Hematopoietic multipotent progenitor cell (in vitro differentiated cells): Measurements from ENCODE around the gene CEMIP. TPM values are rescaled to one million over a fixed set of nuclear protein-coding genes. Genes with fewer than 3 reads are reported as not detected.
A peak's percentile ranks its signal among the peaks of the same experiment; 100 is the strongest.
"Not testable (repeated sequence)": the region's sequence is repeated elsewhere in the genome, so short reads cannot be mapped to it uniquely, and the experiment has no call there.

Experiments
- DNase-seq, 3 donors: peaks; one replicate each; pipeline ENCODE4 v3.0.0-alpha.2; 2011 to 2015; ENCODE audit warnings: low read depth in 2 of 3, low spot score in 2 of 3
- total RNA-seq: library from RNA; depleted of rRNA; stranded (reverse); fragments of >200 nt; gene quantifications from one replicate; pipeline ENCODE4 v1.2.3, GENCODE V29; 2012

Gene CEMIP
- total RNA-seq, 1 donor: under 0.01 TPM

GRCh38 chr15:80758130-80758745, 20.9 kb upstream of the CEMIP start:
- peak in 1 of 3 donors; percentile 67 for DNase-seq

DNA sequence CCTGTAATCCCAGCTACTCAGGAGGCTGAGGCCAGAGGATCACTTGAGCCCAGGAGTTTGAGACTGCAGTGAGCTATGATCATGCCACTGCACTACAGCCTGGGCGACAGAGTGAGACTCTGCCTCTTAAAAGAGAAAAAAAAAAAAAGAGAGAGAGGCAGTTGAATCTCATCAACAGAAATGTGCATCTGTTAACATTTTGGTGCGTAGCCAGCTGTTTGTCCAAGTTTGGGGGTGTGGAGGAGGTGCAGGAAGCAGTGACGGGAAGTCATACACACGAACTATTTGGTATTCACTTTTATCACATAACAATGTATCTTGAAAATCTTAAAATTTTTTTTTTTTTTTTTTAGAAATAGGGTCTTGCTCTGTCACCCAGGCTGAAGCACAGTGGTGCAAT, 18.2 kb upstream of the CEMIP start:
- peak in 1 of 3 donors; percentile 88 for DNase-seq

DNA sequence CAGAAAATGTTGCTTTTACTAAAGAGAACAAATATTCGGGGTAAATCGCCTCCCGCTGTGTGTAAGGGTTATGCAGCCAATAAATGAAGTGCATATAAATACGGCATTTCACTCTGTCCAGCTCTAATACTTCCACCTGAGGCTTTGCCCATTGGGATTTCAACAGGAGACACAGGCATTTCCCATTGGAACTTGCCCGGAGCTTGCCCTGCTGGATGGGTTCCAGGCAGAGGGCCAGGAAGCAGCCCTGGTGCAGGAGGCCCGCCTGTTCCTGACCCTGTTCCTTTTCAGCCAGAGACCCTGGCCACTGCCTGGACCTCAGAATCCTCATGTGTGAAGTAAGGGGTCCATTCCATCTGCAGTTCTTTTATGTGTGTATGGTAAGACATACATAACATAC, 17.4 kb upstream of the CEMIP start:
- no peak for DNase-seq

GRCh38 chr15:80763235-80763634, 15.9 kb upstream of the CEMIP start:
- DNase-seq: not testable (repeated sequence)

GRCh38 chr15:80764535-80764934, 14.6 kb upstream of the CEMIP start:
- DNase-seq: no peak

GRCh38 chr15:80766275-80766674, 12.9 kb upstream of the CEMIP start:
- DNase-seq: no peak

- DNase-seq: no peak
Observed at GRCh38 chr15:80768158-80768557, 11.0 kb upstream of the CEMIP start.

GRCh38 chr15:80769153-80769828, 9.9 kb upstream of the CEMIP start:
- no peak for DNase-seq

DNA sequence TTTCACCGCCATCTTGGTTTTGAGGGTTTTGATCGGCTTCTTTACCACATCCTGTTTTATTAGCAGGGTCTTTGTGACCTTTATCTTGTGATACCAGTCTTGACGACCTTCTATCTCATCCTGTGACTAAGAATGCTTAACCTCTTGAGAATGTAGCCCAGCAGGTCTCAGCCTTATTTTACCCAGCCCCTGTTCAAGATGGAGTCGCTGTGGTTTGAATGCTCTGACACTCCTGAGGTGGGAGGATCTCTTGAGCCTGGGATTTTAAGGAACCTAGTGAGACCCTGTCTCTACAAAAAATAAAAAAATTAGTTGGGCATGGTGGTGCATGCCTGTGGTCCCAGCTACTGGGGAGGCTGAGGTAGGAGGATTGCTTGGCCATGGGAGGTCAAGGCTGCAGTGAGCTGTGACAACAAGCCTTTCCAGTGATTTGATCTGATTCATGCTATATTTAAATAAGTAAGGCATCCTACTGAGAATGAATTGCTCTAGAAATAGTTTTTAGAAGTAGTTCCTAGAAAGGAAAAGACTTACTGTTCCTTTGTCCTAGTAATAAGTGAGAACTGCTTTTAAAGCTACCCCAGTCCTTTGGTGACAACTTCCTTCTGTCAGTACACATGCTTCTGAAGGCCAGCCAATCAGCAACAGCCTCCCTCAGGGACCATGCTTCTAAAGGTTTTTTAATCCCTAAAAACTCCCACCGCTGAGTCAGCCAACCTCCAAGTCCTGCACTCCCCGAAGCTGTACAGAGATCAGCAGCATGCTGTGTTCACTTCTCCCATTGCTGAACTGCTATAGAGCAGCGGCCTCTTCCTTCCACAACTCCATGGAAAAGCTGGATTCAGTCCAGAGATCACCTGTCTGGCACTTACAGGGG, 9.1 kb upstream of the CEMIP start:
- no peak for DNase-seq

DNA sequence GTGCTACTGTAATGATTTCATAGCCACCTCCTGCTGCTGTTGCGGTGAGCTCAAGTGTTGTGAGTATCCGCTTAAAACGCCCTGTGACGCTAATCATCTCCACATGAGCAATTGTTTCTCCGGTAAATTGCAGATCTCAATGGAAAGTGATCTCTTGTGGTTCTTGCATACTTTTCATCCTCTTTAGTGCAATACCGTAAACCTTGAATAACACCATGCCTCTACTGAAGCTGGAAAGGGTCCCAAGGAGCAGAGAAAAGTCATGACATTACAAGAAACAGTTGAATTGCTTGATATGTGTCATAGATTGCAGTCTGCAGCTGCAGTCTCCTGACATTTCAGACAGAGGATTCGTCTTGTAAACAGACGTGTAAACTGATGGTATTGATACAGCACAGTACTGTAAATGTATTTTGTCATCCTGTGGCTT, 6.0 kb upstream of the CEMIP start:
- no peak for DNase-seq

GRCh38 chr15:80773792-80774352, 5.3 kb upstream of the CEMIP start:
- DNase-seq: no peak

GRCh38 chr15:80774486-80774885, 4.7 kb upstream of the CEMIP start:
- peak in 1 of 3 donors; percentile 37 for DNase-seq

- no peak for DNase-seq
Observed at GRCh38 chr15:80775338-80775737, 3.8 kb upstream of the CEMIP start.

GRCh38 chr15:80776420-80777045, 2.6 kb upstream of the CEMIP start:
- peak; percentile 26 to 80 (median 71) for DNase-seq

DNA sequence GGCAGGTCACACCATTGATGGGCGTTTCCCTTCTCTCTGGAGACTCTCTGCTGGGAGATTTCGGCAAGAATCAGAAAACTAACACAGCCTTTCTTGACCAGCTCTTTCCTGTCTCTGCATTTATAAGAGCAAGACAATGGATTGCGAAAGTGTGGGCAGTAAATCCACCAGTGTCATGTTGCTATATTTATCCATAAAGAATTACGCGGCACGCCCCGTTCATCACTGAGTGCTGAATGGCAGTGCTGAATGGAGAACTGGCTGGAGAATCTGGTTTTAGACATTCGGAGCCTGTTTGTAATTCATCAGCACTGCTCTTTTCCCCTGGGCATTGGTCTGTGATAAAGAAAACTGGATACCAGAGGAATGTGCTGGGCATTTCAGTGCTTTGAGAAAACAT, 2.0 kb upstream of the CEMIP start:
- DNase-seq: peak in 1 of 3 donors; percentile 25

DNA sequence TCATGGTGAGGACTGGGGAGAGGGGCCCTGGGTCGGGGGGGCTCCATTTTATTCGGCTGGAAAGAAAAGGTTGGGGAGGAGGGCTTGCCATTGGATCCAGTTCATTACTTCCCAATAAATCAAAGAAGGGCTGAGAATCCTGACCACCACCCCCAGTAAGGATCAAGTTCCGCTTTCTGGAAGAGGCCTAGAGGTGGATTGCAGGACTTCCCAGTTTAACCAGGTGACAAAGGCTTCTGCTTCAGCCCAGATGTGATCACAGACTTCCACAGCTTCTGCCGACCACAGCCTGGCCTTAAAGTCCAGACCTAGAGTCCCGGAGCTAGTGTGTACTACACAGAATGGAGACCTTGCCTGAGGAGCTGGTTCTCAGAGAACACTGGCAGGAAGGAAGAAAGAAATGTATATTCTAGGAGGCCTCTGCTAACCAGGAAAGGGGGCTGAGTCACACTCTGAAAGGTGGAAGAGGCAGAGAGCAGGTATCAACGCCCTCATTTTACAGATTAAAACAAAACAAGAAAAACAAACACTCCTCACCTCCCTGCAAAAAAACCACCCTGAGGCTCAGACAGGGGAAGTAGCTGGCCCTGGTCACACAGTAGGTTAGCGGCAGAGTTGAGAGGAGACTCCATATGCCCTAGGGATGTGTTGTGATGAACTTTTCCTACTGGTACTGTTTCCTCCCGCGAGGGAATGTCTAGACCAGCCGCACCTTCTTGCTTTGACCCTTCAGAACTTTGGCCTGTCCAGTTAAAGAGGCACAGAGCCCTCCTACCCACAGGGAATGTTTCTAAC, 1.1 kb upstream of the CEMIP start:
- DNase-seq: no peak

DNA sequence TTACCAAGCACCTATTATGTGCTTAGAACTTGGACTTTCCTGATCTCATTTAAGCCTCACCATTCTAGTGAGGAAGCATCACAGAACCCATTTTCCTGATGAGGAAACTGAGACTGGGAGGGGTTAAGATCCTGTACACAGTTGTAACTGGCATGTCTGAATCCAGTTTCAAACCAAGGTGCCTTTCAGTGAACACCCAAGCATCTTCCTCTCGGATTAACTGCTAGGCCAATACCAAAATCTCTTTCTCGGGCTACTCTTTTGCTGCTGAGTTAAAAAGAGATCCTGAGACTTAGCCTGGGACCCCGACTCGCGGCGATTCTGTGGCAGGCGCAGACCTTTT, 578 bp upstream of the CEMIP start:
- no peak for DNase-seq

DNA sequence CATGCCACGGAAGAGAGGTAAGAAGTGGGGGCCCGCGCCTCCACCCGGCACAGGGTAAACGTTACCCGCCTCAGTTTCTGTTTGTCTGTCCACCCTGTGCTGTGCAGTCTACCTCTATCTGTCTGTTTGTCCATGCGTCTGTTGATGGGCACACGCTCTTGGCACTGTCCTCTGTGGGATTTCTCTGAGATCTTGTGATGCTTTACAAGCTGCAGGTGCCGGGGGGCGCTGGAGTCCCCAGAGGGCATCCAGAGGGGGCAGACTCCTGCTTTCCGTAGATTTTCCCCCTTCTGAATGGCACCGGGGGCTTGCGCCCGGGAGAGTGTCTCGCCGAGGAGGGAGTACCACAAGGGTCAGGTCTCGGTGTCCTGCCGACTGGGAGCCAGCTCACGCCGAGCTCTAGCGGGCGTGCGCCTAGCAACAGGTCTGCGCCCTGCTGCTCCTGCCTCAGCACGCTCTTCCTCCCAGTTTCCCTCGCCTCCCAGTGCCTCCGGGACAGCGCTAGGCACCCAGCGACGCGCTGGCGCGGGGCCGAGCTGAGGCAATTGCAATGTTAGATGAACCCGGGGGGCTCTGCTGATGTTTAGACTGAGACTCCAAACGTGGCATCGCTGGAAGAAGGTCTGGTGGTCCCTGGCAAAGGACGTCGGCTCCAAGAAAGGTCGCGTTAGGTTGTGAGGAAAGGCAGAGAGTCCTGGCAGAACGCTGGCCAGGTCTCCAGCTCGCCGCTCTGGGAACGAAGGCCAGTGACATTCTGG, 667 bp downstream of the CEMIP start:
- no peak for DNase-seq
